G401 (cell line): ENCODE measurements around the gene ZNF407. TPM values are rescaled to one million over a fixed set of nuclear protein-coding genes. Genes with fewer than 3 reads are reported as not detected.

ENCODE experiments used
- DNase-seq: peaks from one replicate; pipeline ENCODE4 v3.0.0-alpha.2; 2015; ENCODE audit warnings: low spot score
- in situ Hi-C: cut with HindIII; loops from 2 replicates; pipeline ENCODE4 v1.10.0; 2016; ENCODE audit warnings: low sequenced_read_pairs, mixed read lengths
- total RNA-seq: library from RNA; depleted of rRNA; stranded (reverse); fragments of >200 nt; shearing (Covaris generic); gene quantifications from 2 replicates; pipeline ENCODE4 v1.2.3, GENCODE V29; 2014

Gene ZNF407
- total RNA-seq, 1 experiment from 2014 or later = 12.6 TPM

- in situ Hi-C loops = no loop called here
- no peak for DNase-seq
These were observed 467.8 kb downstream of the ZNF407 start for GRCh38 chr18:75065251-75066000.

GRCh38 chr18:75066021-75066880, 468.6 kb downstream of the ZNF407 start:
- in situ Hi-C loops = no loop called here

GRCh38 chr18:75066936-75067335, 469.3 kb downstream of the ZNF407 start:
- in situ Hi-C loops = no loop called here
- DNase-seq = no peak

More at GRCh38 chr18:75066021-75066880, 468.6 kb downstream of the ZNF407 start:
- DNase-seq = no peak

- in situ Hi-C loops = no loop called here
- DNase-seq = no peak
These were observed 470.5 kb downstream of the ZNF407 start for GRCh38 chr18:75067996-75068645.

- no peak for DNase-seq
- in situ Hi-C loops = no loop called here
These were observed 471.2 kb downstream of the ZNF407 start for GRCh38 chr18:75068682-75069435.

GRCh38 chr18:75070235-75070624, 472.6 kb downstream of the ZNF407 start:
- no peak for DNase-seq
- in situ Hi-C loops = no loop called here

- no peak for DNase-seq
- in situ Hi-C loops = no loop called here
These were observed 473.2 kb downstream of the ZNF407 start for GRCh38 chr18:75070625-75071483.

GRCh38 chr18:75071484-75071785, 473.8 kb downstream of the ZNF407 start:
- in situ Hi-C loops = no loop called here

GRCh38 chr18:75071866-75072671, 474.4 kb downstream of the ZNF407 start:
- DNase-seq = no peak
- in situ Hi-C loops = no loop called here

More at GRCh38 chr18:75071484-75071785, 473.8 kb downstream of the ZNF407 start:
- no peak for DNase-seq

GRCh38 chr18:75072672-75073371, 475.2 kb downstream of the ZNF407 start:
- DNase-seq = no peak
- in situ Hi-C loops = no loop called here

GRCh38 chr18:75073654-75074053, 476.0 kb downstream of the ZNF407 start:
- in situ Hi-C loops = no loop called here

GRCh38 chr18:75074196-75075015, 476.7 kb downstream of the ZNF407 start:
- no peak for DNase-seq
- in situ Hi-C loops = no loop called here

More at GRCh38 chr18:75073654-75074053, 476.0 kb downstream of the ZNF407 start:
- no peak for DNase-seq

- no peak for DNase-seq
- in situ Hi-C loops = no loop called here
These were observed 477.3 kb downstream of the ZNF407 start for GRCh38 chr18:75075016-75075305.

- DNase-seq = no peak
- in situ Hi-C loops = no loop called here
These were observed 477.8 kb downstream of the ZNF407 start for GRCh38 chr18:75075429-75075841.

GRCh38 chr18:75076286-75076685, 478.6 kb downstream of the ZNF407 start:
- in situ Hi-C loops = no loop called here
- no peak for DNase-seq

GRCh38 chr18:75081486-75081885, 483.8 kb downstream of the ZNF407 start:
- in situ Hi-C loops = no loop called here
- DNase-seq = no peak
